GM23248 (cell line): ENCODE data around the gene NDUFB11. TPM values are rescaled to one million over a fixed set of nuclear protein-coding genes. Genes with fewer than 3 reads are reported as not detected.

Experiments used
- DNase-seq: peaks from one replicate; pipeline ENCODE4 v3.0.0-alpha.2; 2015
- H2AFZ ChIP-seq: fragments of 200-600 bp; sonication (generic); 2 replicates; pipeline ENCODE4 v1.6.1; 2016; ENCODE audit warnings: antibody characterized with exemption
- H3F3A ChIP-seq: fragments of 200-600 bp; sonication (generic); 2 replicates; pipeline ENCODE4 v1.6.1; 2016; ENCODE audit warnings: mild to moderate bottlenecking, antibody characterized with exemption, mixed run types; ENCODE audit not compliant: insufficient read depth
- H3K27ac ChIP-seq: fragments of 200-600 bp; sonication (generic); 2 replicates; pipeline ENCODE4 v1.5.1; 2016; ENCODE audit warnings: mild to moderate bottlenecking
- H3K27me3 ChIP-seq: fragments of 200-600 bp; sonication (generic); replicated peaks from 2 replicates; pipeline ENCODE4 v1.6.1; 2016; ENCODE audit warnings: mild to moderate bottlenecking; ENCODE audit not compliant: insufficient read depth
- H3K36me3 ChIP-seq: fragments of 200-600 bp; sonication (generic); 2 replicates; pipeline ENCODE4 v1.6.1; 2016; ENCODE audit warnings: low read depth, mild to moderate bottlenecking
- H3K4me1 ChIP-seq: fragments of 200-600 bp; sonication (generic); 2 replicates; pipeline ENCODE4 v1.6.1; 2016; ENCODE audit warnings: mild to moderate bottlenecking; ENCODE audit not compliant: insufficient read depth
- H3K4me2 ChIP-seq: fragments of 200-600 bp; sonication (generic); one replicate; pipeline ENCODE4 v1.6.1; 2016; ENCODE audit warnings: mild to moderate bottlenecking; ENCODE audit not compliant: unreplicated experiment
- H3K4me3 ChIP-seq: fragments of 200-600 bp; sonication (generic); 2 replicates; pipeline ENCODE4 v1.5.1; 2016; ENCODE audit warnings: mild to moderate bottlenecking
- H3K79me2 ChIP-seq: fragments of 200-600 bp; sonication (generic); 2 replicates; pipeline ENCODE4 v1.6.1; 2016; ENCODE audit warnings: mild to moderate bottlenecking; ENCODE audit not compliant: insufficient read depth
- H3K9ac ChIP-seq: fragments of 200-600 bp; sonication (generic); 2 replicates; pipeline ENCODE4 v1.6.1; 2016; ENCODE audit warnings: mild to moderate bottlenecking
- H3K9me2 ChIP-seq: fragments of 200-600 bp; sonication (generic); 2 replicates; pipeline ENCODE4 v1.6.1; 2016; ENCODE audit warnings: mixed run types, mild to moderate bottlenecking, moderate library complexity; ENCODE audit not compliant: insufficient read depth
- H3K9me3 ChIP-seq: fragments of 200-600 bp; sonication (generic); one replicate; pipeline ENCODE4 v1.6.1; 2017; ENCODE audit warnings: low read depth
- H4K20me1 ChIP-seq: fragments of 200-600 bp; sonication (generic); 2 replicates; pipeline ENCODE4 v1.6.0; 2016; ENCODE audit not compliant: insufficient read depth
- EZH2 ChIP-seq: fragments of 200-600 bp; sonication (generic); IDR thresholded peaks from 2 replicates; pipeline ENCODE4 v1.6.1; 2018; ENCODE audit warnings: antibody characterized with exemption, mild to moderate bottlenecking; ENCODE audit not compliant: insufficient read depth, poor library complexity, severe bottlenecking
- EZH2phosphoT487 ChIP-seq: fragments of 200-600 bp; sonication (generic); IDR thresholded peaks from 2 replicates; pipeline ENCODE4 v1.6.1; 2018; ENCODE audit warnings: antibody characterized with exemption, moderate library complexity, mild to moderate bottlenecking, low read depth; ENCODE audit not compliant: insufficient read depth
- WGBS, 2 experiments: methylation state at CpG; one replicate each; pipeline ENCODE4 v1.1.6; 2015 to 2017; ENCODE audit warnings: low lambda C conversion rate in 2 of 2, low coverage in 1 of 2; ENCODE audit errors: missing lambda C conversion rate in 2 of 2; 5-methylcytosine and 5-hydroxymethylcytosine counted together
- in situ Hi-C: fragments of 300-500 bp; cut with MboI; formaldehyde crosslinking; loops from 2 replicates; pipeline ENCODE4 v1.15.0; 2020
- polyA plus RNA-seq: library from polyadenylated mRNA; unstranded; fragments of >200 nt; fragmentation: Nextera tagmentation; extraction: Ambion mirVana; gene quantifications from 2 replicates; pipeline ENCODE4 v1.2.1, GENCODE V29; 2016
- total RNA-seq: library from RNA; depleted of rRNA; stranded (reverse); fragments of >200 nt; shearing (Covaris generic); gene quantifications from 2 replicates; pipeline ENCODE4 v1.2.3, GENCODE V29; 2014

Gene NDUFB11
- total and polyA plus RNA-seq, 2 experiments from 2014 or later = 41.7 to 125 TPM

DNA sequence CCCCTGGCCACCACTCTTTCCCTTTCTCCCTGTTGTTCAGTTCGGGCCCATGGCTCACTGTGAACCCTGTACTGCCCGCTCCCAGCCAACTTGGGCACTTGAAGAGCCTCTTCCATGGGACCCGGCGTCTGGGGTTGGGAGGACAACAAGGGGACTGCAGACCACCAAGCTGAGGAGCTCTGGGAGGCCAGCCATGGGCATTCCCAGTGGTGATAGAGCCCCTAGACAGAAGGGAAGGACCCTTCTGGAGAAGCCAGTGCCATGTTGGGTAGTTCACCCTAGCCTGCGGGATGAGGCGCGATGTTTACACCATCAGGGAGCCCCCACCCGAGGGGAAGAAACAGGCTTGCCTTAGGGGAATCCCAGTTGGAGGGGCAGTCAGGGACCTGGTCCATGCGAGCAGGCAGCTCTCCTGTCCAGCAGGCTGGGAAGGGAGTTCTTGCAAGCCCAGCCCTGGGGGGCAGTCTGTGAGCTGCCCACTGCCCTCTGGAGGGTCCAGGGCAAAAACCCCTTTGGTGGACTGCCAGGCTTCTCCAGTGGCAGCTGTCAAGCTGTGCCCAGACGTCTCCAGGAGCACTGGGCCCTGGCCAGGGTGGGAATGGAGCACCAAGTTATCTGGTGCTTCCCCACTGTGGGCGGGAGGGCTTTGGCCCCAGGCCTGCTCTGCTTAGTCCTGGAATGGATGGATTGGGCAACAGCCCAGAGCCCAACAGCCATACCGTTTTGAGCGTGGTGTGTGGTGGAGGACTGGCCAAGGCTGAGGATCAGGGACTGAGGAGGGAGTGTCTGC, 25.4 kb upstream of the NDUFB11 start:
- H3K4me1 ChIP-seq = no peaks in the 10 kb centered on the region
- TF ChIP-seq EZH2 (no peak), EZH2phosphoT487 (no peak)
- no peaks in the 10 kb centered on the region for H3K36me3 ChIP-seq
- H3K9me3 ChIP-seq = no peaks in the 10 kb centered on the region
- no peak overlapping the region for H3K27ac ChIP-seq
- no peaks in the 10 kb centered on the region for H3K9me2 ChIP-seq
- H3K27me3 ChIP-seq = no peaks in the 10 kb centered on the region
- no peaks in the 10 kb centered on the region for H4K20me1 ChIP-seq
- 76 to 78% methylated on average over 5 to 8 of the region's 13 CpGs for WGBS, 2 experiments
- peak; percentile 53 for DNase-seq
- in situ Hi-C loops = no loop called here
- H3F3A ChIP-seq = no peaks in the 10 kb centered on the region
- no peak overlapping the region for H3K4me3 ChIP-seq
- H2AFZ ChIP-seq = no peak overlapping the region
- H3K4me2 ChIP-seq = no peak overlapping the region
- no peak overlapping the region for H3K9ac ChIP-seq
- peaks cover 52% of the 10 kb centered on the region for H3K79me2 ChIP-seq

DNA sequence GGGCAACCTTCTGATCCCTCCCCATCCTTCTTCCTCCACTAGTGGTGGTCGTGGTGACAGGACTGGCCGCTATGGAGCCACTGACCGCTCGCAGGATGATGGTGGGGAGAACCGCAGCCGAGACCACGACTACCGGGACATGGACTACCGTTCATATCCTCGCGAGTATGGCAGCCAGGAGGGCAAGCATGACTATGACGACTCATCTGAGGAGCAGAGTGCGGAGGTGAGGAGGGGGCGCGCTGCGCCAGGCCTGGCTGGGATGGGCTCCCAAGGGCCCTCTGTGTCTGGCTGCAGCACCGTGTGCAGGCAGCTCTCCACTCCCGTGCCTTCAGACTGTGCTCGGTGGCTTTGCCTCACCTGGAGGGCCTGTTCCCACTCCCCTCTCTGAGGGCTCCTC, 24.8 kb upstream of the NDUFB11 start:
- no peaks in the 10 kb centered on the region for H4K20me1 ChIP-seq
- peaks cover 59% of the 10 kb centered on the region for H3K79me2 ChIP-seq
- WGBS, 2 experiments = 88 to 100% methylated on average over 7 to 16 of the region's 19 CpGs
- no peaks in the 10 kb centered on the region for H3K9me3 ChIP-seq
- no peak for DNase-seq
- no peak overlapping the region for H3K4me2 ChIP-seq
- no peaks in the 10 kb centered on the region for H3K27me3 ChIP-seq
- no peaks in the 10 kb centered on the region for H3F3A ChIP-seq
- no peaks in the 10 kb centered on the region for H3K36me3 ChIP-seq
- H3K4me3 ChIP-seq = no peak overlapping the region
- no peak overlapping the region for H3K9ac ChIP-seq
- in situ Hi-C loops = no loop called here
- H3K9me2 ChIP-seq = no peaks in the 10 kb centered on the region
- no peaks in the 10 kb centered on the region for H3K4me1 ChIP-seq
- no peak for TF ChIP-seq EZH2
- no peak for TF ChIP-seq EZH2phosphoT487
- no peak overlapping the region for H3K27ac ChIP-seq
- H2AFZ ChIP-seq = no peak overlapping the region

- Histone ChIP-seq H3K79me2 (peaks cover 65% of the 10 kb centered on the region), H3K9ac (no peak overlapping the region), H4K20me1 (no peaks in the 10 kb centered on the region), H3K4me2 (no peak overlapping the region), H3K4me1 (no peaks in the 10 kb centered on the region), H3K9me2 (no peaks in the 10 kb centered on the region), H3F3A (no peaks in the 10 kb centered on the region), H3K27ac (no peak overlapping the region), H3K36me3 (no peaks in the 10 kb centered on the region), H3K9me3 (no peaks in the 10 kb centered on the region), H3K27me3 (no peaks in the 10 kb centered on the region), H2AFZ (no peak overlapping the region), H3K4me3 (no peak overlapping the region)
- in situ Hi-C loops = no loop called here
- 86% methylated on average over 5 to 6 of the region's 6 CpGs for WGBS, 2 experiments
- TF ChIP-seq EZH2 = no peak
- TF ChIP-seq EZH2phosphoT487 = no peak
- DNase-seq = no peak
Measured at GRCh38 chrX:47168495-47169073, 24.1 kb upstream of the NDUFB11 start.

- Histone ChIP-seq H3K4me2 (no peak overlapping the region), H3K4me3 (no peak overlapping the region), H3K79me2 (peaks cover 80% of the 10 kb centered on the region), H3K4me1 (no peaks in the 10 kb centered on the region), H3K36me3 (no peaks in the 10 kb centered on the region), H3K27me3 (no peaks in the 10 kb centered on the region), H3K9me3 (no peaks in the 10 kb centered on the region), H2AFZ (no peak overlapping the region), H4K20me1 (no peaks in the 10 kb centered on the region), H3F3A (no peaks in the 10 kb centered on the region), H3K27ac (no peak overlapping the region), H3K9ac (no peak overlapping the region), H3K9me2 (no peaks in the 10 kb centered on the region)
- WGBS, 2 experiments = 96 to 100% methylated on average over 3 to 5 of the region's 5 CpGs
- in situ Hi-C loops = no loop called here
- peak; percentile 46 for DNase-seq
- TF ChIP-seq EZH2 (no peak), EZH2phosphoT487 (no peak)
Measured at GRCh38 chrX:47166126-47166525, 21.6 kb upstream of the NDUFB11 start.
